HepG2 (cell line): ENCODE data around the gene CRYZ. TPM values are rescaled to one million over a fixed set of nuclear protein-coding genes. Genes with fewer than 3 reads are reported as not detected.

Experiments used
- CBX1 ChIP-seq: IDR thresholded peaks from one replicate; pipeline ENCODE4 v1.6.1; 2016; ENCODE audit warnings: antibody characterized with exemption, low read depth
- CCDC6 ChIP-seq: sonication (generic); formaldehyde crosslinking; IDR thresholded peaks from 2 replicates; pipeline ENCODE4 v1.8.1; 2022; ENCODE audit warnings: mild to moderate bottlenecking, missing genetic modification reagents, moderate library complexity
- CREB1 ChIP-seq, 2 experiments: fragments of 450-650 bp in 1 of 2; IDR thresholded peaks; 2 replicates each; pipeline ENCODE4 v1.6.1; 2016 to 2017; ENCODE audit warnings: control low read depth in 1 of 2, mild to moderate bottlenecking in 1 of 2, missing compliant biosample characterization in 1 of 2, missing genetic modification characterization in 1 of 2
- HES4 ChIP-seq: sonication (generic); formaldehyde crosslinking; IDR thresholded peaks from 2 replicates; pipeline ENCODE4 v1.9.0; 2021; ENCODE audit warnings: mild to moderate bottlenecking, missing genetic modification reagents, borderline replicate concordance
- NKX3-1 ChIP-seq: sonication (generic); formaldehyde crosslinking; IDR thresholded peaks from 2 replicates; pipeline ENCODE4 v1.5.0; 2020; ENCODE audit warnings: missing genetic modification reagents
- PHF5A ChIP-seq: IDR thresholded peaks from one replicate; pipeline ENCODE4 v1.6.1; 2018; ENCODE audit warnings: low read depth, missing genetic modification reagents; ENCODE audit not compliant: unreplicated experiment
- REPIN1 ChIP-seq: sonication (generic); formaldehyde crosslinking; IDR thresholded peaks from 2 replicates; pipeline ENCODE4 v1.8.0; 2022; ENCODE audit warnings: missing genetic modification reagents, low read depth, mild to moderate bottlenecking, borderline replicate concordance
- RFXAP ChIP-seq: sonication (generic); formaldehyde crosslinking; IDR thresholded peaks from 2 replicates; pipeline ENCODE4 v1.4.0; 2020; ENCODE audit warnings: missing genetic modification reagents, borderline replicate concordance
- SP2 ChIP-seq: sonication (generic); formaldehyde crosslinking; IDR thresholded peaks from 2 replicates; pipeline ENCODE4 v1.5.1; 2020; ENCODE audit warnings: mild to moderate bottlenecking, missing genetic modification reagents
- SRY ChIP-seq: sonication (generic); formaldehyde crosslinking; IDR thresholded peaks from 2 replicates; pipeline ENCODE4 v1.8.0; 2022; ENCODE audit warnings: mild to moderate bottlenecking, missing genetic modification reagents
- TCF7L2 ChIP-seq: IDR thresholded peaks from 2 replicates; pipeline ENCODE4 v1.6.1; 2011; ENCODE audit warnings: mild to moderate bottlenecking, low read depth, low read length, moderate library complexity
- ZNF3 ChIP-seq: IDR thresholded peaks from 2 replicates; pipeline ENCODE4 v1.7.0; 2017; ENCODE audit warnings: inconsistent platforms
- ZNF329 ChIP-seq: sonication (generic); formaldehyde crosslinking; IDR thresholded peaks from 2 replicates; pipeline ENCODE4 v1.9.0; 2021; ENCODE audit warnings: low read depth, mild to moderate bottlenecking, missing genetic modification reagents
- ZNF614 ChIP-seq: IDR thresholded peaks from 2 replicates; pipeline ENCODE4 v1.6.1; 2018; ENCODE audit warnings: missing biosample characterization, missing genetic modification reagents, inconsistent platforms, borderline replicate concordance
- polyA plus RNA-seq, 8 experiments: library from polyadenylated mRNA; depleted of rRNA in 3 of 8; stranded (reverse) in 7 of 8; unstranded in 1 of 8; fragments of >200 nt; fragmentation: Illumina TruSeq in 4 of 8; extraction: Trizol in 4 of 8; gene quantifications; 2 replicates each; pipeline versions ENCODE4 v1.2.1 to v1.2.3, GENCODE V29; 2011 to 2016; ENCODE audit warnings: low read depth in 4 of 8, missing spikeins in 1 of 8, mixed read lengths in 1 of 8; ENCODE audit not compliant: insufficient read depth in 1 of 8
- total RNA-seq, 5 experiments: library from RNA; depleted of rRNA; stranded (reverse); fragments of >200 nt; fragmentation: Illumina TruSeq; extraction: Trizol; gene quantifications; 2 replicates each; pipeline ENCODE4 v1.2.3, GENCODE V29; 2016; ENCODE audit warnings: low read depth in 1 of 5
- TF ChIP-seq, protein P1 (sequence below): sonication (generic); formaldehyde crosslinking; IDR thresholded peaks from 2 replicates; pipeline ENCODE4 v1.8.1; 2023; ENCODE audit warnings: mild to moderate bottlenecking, missing genetic modification reagents, borderline replicate concordance
- TF ChIP-seq, protein P2 (sequence below): sonication (generic); formaldehyde crosslinking; IDR thresholded peaks from 2 replicates; pipeline ENCODE4 v1.5.1; 2020; ENCODE audit warnings: mild to moderate bottlenecking, missing genetic modification reagents, moderate library complexity
- TF ChIP-seq, protein P3 (sequence below), 2 experiments: sonication (generic) in 1 of 2; formaldehyde crosslinking in 1 of 2; IDR thresholded peaks; 2 replicates each; pipeline versions ENCODE4 v1.4.0 to v1.6.1; 2018 to 2020; ENCODE audit warnings: missing genetic modification reagents in 2 of 2, borderline replicate concordance in 1 of 2, low read depth in 1 of 2, mild to moderate bottlenecking in 1 of 2, missing biosample characterization in 1 of 2
- TF ChIP-seq, protein P4 (sequence below): sonication (generic); formaldehyde crosslinking; IDR thresholded peaks from 2 replicates; pipeline ENCODE4 v1.5.0; 2020; ENCODE audit warnings: mild to moderate bottlenecking, missing genetic modification reagents
- TF ChIP-seq, protein P5 (sequence below): sonication (generic); formaldehyde crosslinking; IDR thresholded peaks from 2 replicates; pipeline ENCODE4 v1.5.0; 2020; ENCODE audit warnings: missing genetic modification reagents, mild to moderate bottlenecking, borderline replicate concordance
- TF ChIP-seq, protein P6 (sequence below): sonication (generic); formaldehyde crosslinking; IDR thresholded peaks from 2 replicates; pipeline ENCODE4 v1.5.0; 2020; ENCODE audit warnings: missing genetic modification reagents, mild to moderate bottlenecking, borderline replicate concordance

Gene CRYZ
- total and polyA plus RNA-seq, 2 of the 13 experiments (the other 11 are each of a cell fraction or from before 2014, with no cell fraction given): 115 to 211 TPM

DNA sequence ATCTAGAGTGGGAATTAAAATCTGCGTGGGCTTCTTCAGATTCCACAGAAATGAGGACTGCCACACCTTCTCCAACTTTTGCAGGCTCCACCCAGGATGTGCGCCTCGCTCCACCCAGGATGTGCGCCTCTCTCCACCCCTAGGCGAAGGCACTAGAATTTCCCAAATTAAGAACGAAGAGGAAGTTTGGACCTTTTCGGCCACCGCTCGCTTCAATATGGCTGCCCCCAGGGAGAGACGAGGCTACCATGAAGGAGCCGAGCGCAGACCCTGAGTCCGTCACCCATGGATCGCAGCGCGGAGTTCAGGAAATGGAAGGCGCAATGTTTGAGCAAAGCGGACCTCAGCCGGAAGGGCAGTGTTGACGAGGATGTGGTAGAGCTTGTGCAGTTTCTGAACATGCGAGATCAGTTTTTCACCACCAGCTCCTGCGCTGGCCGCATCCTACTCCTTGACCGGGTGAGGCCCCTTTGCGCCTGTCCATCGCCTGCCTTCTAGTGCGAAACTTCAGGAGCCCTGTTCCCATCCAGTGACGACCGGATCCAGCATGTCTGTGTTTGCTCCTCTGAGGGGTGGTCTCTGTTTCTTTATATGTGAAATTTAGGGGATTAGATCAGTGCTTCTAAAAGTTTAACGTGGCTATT is at the start of gene CRYZ, which contains the start of gene TYW3 (continued):
- TF ChIP-seq, protein P1, sequence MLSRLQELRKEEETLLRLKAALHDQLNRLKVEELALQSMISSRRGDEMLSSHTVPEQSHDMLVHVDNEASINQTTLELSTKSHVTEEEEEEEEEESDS (CRISPR knock-in tag): no peak
- TF ChIP-seq NKX3-1 (CRISPR knock-in tag): 0 out of 2 replicates have a peak, but pooled peaks have one; percentile 46
- no peak for TF ChIP-seq CREB1 (IDR thresholded peaks at IDR 0.05)
- TF ChIP-seq CREB1 (CRISPR knock-in tag; IDR thresholded peaks at IDR 0.05): peak; percentile 90
- TF ChIP-seq, protein P2, sequence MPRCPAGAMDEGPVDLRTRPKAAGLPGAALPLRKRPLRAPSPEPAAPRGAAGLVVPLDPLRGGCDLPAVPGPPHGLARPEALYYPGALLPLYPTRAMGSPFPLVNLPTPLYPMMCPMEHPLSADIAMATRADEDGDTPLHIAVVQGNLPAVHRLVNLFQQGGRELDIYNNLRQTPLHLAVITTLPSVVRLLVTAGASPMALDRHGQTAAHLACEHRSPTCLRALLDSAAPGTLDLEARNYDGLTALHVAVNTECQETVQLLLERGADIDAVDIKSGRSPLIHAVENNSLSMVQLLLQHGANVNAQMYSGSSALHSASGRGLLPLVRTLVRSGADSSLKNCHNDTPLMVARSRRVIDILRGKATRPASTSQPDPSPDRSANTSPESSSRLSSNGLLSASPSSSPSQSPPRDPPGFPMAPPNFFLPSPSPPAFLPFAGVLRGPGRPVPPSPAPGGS (CRISPR knock-in tag): no peak
- TF ChIP-seq RFXAP: peak; percentile 45; the same call in 1 of the 2 replicates
- peak; percentile 74; the same call in 1 of the 2 replicates for TF ChIP-seq ZNF614
- TF ChIP-seq TCF7L2: no peak
- no peak for TF ChIP-seq ZNF3
- peak; percentile 75; the same call in 1 of the 2 replicates for TF ChIP-seq REPIN1 (CRISPR knock-in tag)
- peak; percentile 93 for TF ChIP-seq HES4 (CRISPR knock-in tag)
- TF ChIP-seq CBX1: no peak
- peak; percentile 86; the same call in 1 of the 2 replicates for TF ChIP-seq ZNF329 (CRISPR knock-in tag)
- TF ChIP-seq, protein P3, sequence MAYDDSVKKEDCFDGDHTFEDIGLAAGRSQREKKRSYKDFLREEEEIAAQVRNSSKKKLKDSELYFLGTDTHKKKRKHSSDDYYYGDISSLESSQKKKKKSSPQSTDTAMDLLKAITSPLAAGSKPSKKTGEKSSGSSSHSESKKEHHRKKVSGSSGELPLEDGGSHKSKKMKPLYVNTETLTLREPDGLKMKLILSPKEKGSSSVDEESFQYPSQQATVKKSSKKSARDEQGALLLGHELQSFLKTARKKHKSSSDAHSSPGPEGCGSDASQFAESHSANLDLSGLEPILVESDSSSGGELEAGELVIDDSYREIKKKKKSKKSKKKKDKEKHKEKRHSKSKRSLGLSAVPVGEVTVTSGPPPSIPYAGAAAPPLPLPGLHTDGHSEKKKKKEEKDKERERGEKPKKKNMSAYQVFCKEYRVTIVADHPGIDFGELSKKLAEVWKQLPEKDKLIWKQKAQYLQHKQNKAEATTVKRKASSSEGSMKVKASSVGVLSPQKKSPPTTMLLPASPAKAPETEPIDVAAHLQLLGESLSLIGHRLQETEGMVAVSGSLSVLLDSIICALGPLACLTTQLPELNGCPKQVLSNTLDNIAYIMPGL (CRISPR knock-in tag; IDR thresholded peaks at IDR 0.05; ENCODE audit: borderline replicate concordance in 1 of 2, low read depth in 1 of 2): peak; percentile 93 to 94
- TF ChIP-seq PHF5A: peak; percentile 98
- TF ChIP-seq, protein P4, sequence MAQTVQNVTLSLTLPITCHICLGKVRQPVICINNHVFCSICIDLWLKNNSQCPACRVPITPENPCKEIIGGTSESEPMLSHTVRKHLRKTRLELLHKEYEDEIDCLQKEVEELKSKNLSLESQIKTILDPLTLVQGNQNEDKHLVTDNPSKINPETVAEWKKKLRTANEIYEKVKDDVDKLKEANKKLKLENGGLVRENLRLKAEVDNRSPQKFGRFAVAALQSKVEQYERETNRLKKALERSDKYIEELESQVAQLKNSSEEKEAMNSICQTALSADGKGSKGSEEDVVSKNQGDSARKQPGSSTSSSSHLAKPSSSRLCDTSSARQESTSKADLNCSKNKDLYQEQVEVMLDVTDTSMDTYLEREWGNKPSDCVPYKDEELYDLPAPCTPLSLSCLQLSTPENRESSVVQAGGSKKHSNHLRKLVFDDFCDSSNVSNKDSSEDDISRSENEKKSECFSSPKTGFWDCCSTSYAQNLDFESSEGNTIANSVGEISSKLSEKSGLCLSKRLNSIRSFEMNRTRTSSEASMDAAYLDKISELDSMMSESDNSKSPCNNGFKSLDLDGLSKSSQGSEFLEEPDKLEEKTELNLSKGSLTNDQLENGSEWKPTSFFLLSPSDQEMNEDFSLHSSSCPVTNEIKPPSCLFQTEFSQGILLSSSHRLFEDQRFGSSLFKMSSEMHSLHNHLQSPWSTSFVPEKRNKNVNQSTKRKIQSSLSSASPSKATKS (CRISPR knock-in tag): no peak
- no peak for TF ChIP-seq SP2 (CRISPR knock-in tag)
- TF ChIP-seq SRY: 0 out of 2 replicates have a peak, but pooled peaks have one; percentile 53
- TF ChIP-seq, protein P5, sequence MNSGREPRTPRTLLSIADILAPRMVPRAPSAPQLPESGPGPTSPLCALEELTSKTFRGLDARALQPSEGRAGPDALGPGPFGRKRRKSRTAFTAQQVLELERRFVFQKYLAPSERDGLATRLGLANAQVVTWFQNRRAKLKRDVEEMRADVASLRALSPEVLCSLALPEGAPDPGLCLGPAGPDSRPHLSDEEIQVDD: no peak
- TF ChIP-seq CCDC6 (CRISPR knock-in tag): no peak; the same call in 1 of the 2 replicates
- TF ChIP-seq, protein P6, sequence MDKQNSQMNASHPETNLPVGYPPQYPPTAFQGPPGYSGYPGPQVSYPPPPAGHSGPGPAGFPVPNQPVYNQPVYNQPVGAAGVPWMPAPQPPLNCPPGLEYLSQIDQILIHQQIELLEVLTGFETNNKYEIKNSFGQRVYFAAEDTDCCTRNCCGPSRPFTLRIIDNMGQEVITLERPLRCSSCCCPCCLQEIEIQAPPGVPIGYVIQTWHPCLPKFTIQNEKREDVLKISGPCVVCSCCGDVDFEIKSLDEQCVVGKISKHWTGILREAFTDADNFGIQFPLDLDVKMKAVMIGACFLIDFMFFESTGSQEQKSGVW (CRISPR knock-in tag): no peak
